Neural cell (in vitro differentiated cells): ENCODE measurements around the gene TSPAN18. TPM values are rescaled to one million over a fixed set of nuclear protein-coding genes. Genes with fewer than 3 reads are reported as not detected.

Experiments used
- H2AFZ ChIP-seq: fragments of 200-600, 300-800 bp; sonication (generic), shearing (Covaris generic); 2 replicates; pipeline ENCODE4 v1.6.0; 2014; ENCODE audit warnings: low read depth, mild to moderate bottlenecking, antibody characterized with exemption, low read length, moderate library complexity
- H3F3A ChIP-seq: fragments of 200-600 bp; shearing (Covaris generic); 2 replicates; pipeline ENCODE4 v1.6.1; 2016; ENCODE audit warnings: mild to moderate bottlenecking, moderate library complexity, mixed read lengths, antibody characterized with exemption, low read length; ENCODE audit not compliant: insufficient read depth, poor library complexity, severe bottlenecking
- H3K27ac ChIP-seq: fragments of 200-600, 300-800 bp; sonication (generic), shearing (Covaris generic); 2 replicates; pipeline ENCODE4 v1.5.1; 2014; ENCODE audit warnings: mild to moderate bottlenecking, low read length, moderate library complexity
- H3K27me3 ChIP-seq: fragments of 300-800, 200-600 bp; sonication (generic), shearing (Covaris generic); 2 replicates; pipeline ENCODE4 v1.6.0; 2014; ENCODE audit warnings: mild to moderate bottlenecking, low read depth, low read length, moderate library complexity; ENCODE audit not compliant: insufficient read depth
- H3K36me3 ChIP-seq: fragments of 300-800, 200-600 bp; sonication (generic), shearing (Covaris generic); 2 replicates; pipeline ENCODE4 v1.5.1; 2014; ENCODE audit warnings: mild to moderate bottlenecking, antibody characterized with exemption, low read length, moderate library complexity; ENCODE audit not compliant: insufficient read depth
- H3K4me2 ChIP-seq: fragments of 300-800, 200-600 bp; sonication (generic), shearing (Covaris generic); 2 replicates; pipeline ENCODE4 v1.6.0; 2014; ENCODE audit warnings: mild to moderate bottlenecking, low read length
- H3K4me3 ChIP-seq: fragments of 300-800, 200-600 bp; sonication (generic), shearing (Covaris generic); 2 replicates; pipeline ENCODE4 v1.5.1; 2014; ENCODE audit warnings: mild to moderate bottlenecking, low read length, moderate library complexity
- H3K79me2 ChIP-seq: fragments of 200-600 bp; shearing (Covaris generic); replicated peaks from 2 replicates; pipeline ENCODE4 v1.6.0; 2014; ENCODE audit warnings: mild to moderate bottlenecking, low read length, moderate library complexity; ENCODE audit not compliant: insufficient read depth
- H3K9ac ChIP-seq: fragments of 300-800, 200-600 bp; sonication (generic), shearing (Covaris generic); 2 replicates; pipeline ENCODE4 v1.6.1; 2016; ENCODE audit warnings: mild to moderate bottlenecking, low read length, mixed read lengths
- H3K9me2 ChIP-seq: fragments of 200-600 bp; shearing (Covaris generic); 2 replicates; pipeline ENCODE4 v1.6.1; 2016; ENCODE audit warnings: mild to moderate bottlenecking, low read length, mixed read lengths; ENCODE audit not compliant: insufficient read depth
- H3K9me3 ChIP-seq: fragments of 200-600, 300-800 bp; sonication (generic), shearing (Covaris generic); 2 replicates; pipeline ENCODE4 v1.6.1; 2016; ENCODE audit warnings: mild to moderate bottlenecking, mixed run types, low read length, moderate library complexity, mixed read lengths
- H4K20me1 ChIP-seq: fragments of 200-600 bp; shearing (Covaris generic); 2 replicates; pipeline ENCODE4 v1.6.1; 2016; ENCODE audit warnings: mild to moderate bottlenecking, mixed run types; ENCODE audit not compliant: insufficient read depth
- CTCF ChIP-seq: fragments of 450-650 bp; IDR thresholded peaks from 2 replicates; pipeline ENCODE4 v1.5.1; 2014; ENCODE audit warnings: antibody characterized with exemption, mild to moderate bottlenecking, moderate library complexity; ENCODE audit not compliant: poor library complexity, severe bottlenecking
- EP300 ChIP-seq: fragments of 450-650 bp; conservative IDR thresholded peaks from 2 replicates; pipeline ENCODE4 v1.6.1; 2014; ENCODE audit warnings: antibody characterized with exemption, mild to moderate bottlenecking, moderate library complexity; ENCODE audit not compliant: poor library complexity, severe bottlenecking
- EZH2 ChIP-seq: fragments of 200-600, 300-800 bp; shearing (Covaris generic), sonication (generic); IDR thresholded peaks from 2 replicates; pipeline ENCODE4 v1.6.1; 2014; ENCODE audit warnings: antibody characterized with exemption, low read length, borderline replicate concordance, mild to moderate bottlenecking; ENCODE audit not compliant: insufficient read depth, poor library complexity, severe bottlenecking
- MXI1 ChIP-seq: fragments of 450-650 bp; conservative IDR thresholded peaks from 2 replicates; pipeline ENCODE4 v1.6.1; 2014; ENCODE audit warnings: antibody characterized with exemption, mild to moderate bottlenecking; ENCODE audit not compliant: poor library complexity, severe bottlenecking
- POLR2AphosphoS5 ChIP-seq: IDR thresholded peaks from 2 replicates; pipeline ENCODE4 v1.6.1; 2012
- REST ChIP-seq: IDR thresholded peaks from 2 replicates; pipeline ENCODE4 v1.6.1; 2012; ENCODE audit warnings: borderline replicate concordance
- SMC3 ChIP-seq: fragments of 450-650 bp; conservative IDR thresholded peaks from 2 replicates; pipeline ENCODE4 v1.6.1; 2014; ENCODE audit warnings: antibody characterized with exemption, mild to moderate bottlenecking, moderate library complexity; ENCODE audit not compliant: poor library complexity
- TAF1 ChIP-seq: IDR thresholded peaks from 2 replicates; pipeline ENCODE4 v1.6.1; 2012; ENCODE audit warnings: low read depth
- polyA plus RNA-seq: library from polyadenylated mRNA; depleted of rRNA; stranded (reverse); fragments of >200 nt; gene quantifications from 2 replicates; pipeline ENCODE4 v1.2.3, GENCODE V29; 2014

TSPAN18 gene
- polyA plus RNA-seq, 1 donor from 2014 or later = 8.4 TPM

DNA sequence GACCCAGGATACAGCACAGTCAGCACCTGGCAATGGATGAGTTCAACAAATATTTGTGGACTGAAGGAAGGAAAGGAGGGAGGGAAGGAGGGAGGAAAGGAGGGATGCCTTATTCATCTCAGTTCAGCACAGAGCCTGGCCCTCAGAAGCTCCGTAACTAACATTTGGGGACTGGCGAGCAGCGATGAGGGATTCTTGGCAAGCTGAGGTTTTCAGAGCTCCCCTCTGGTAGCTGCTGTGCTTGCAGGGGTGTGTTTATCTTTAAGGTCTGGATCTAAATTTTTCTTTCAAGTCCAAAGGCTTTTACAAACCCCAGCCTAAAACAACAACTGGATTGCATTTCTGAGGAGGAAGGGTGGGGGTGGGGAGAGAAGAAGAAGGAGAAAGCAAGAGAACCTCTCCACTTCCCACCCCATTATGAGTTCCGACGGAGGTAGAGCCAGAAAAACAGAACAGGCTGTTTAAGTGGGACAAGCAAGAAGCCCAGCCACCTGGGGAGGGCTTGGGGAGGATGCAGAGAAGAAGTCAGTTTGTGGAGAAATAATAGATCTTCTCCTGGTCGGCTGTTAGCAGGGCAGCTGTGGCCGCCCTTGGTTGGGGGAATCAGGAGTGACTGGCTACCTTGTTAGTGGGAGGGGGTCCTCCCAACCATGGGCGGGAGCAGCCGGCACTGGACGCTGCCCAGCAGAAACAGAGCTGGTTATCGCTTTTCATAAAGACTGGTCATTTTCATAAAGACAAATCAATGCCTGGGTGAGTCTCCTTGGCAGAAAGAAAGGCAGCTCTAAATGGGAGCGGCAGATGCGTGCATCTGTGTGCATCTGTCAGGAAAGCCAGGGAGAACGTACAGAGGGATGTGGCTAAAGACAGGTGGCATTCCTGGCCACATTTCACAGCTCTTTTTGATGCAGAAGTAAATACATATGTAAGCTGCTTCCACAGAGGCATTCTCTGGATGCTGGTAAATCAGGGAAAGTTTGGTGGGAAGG is 78.0 kb downstream of the TSPAN18 start:
- Histone ChIP-seq H3K4me2 (no peak overlapping the region), H3K27me3 (no peaks in the 10 kb centered on the region), H3K9me3 (no peaks in the 10 kb centered on the region), H4K20me1 (no peaks in the 10 kb centered on the region), H3K9ac (peak overlapping the region; percentile 31), H3K27ac (peak overlapping the region; percentile 35), H3F3A (no peaks in the 10 kb centered on the region), H3K36me3 (no peaks in the 10 kb centered on the region), H3K9me2 (no peaks in the 10 kb centered on the region), H2AFZ (no peak overlapping the region), H3K4me3 (no peak overlapping the region), H3K79me2 (peaks cover 5% of the 10 kb centered on the region)
- TF ChIP-seq CTCF = no peak
- TF ChIP-seq POLR2AphosphoS5 = no peak
- TF ChIP-seq SMC3 = no peak
- TF ChIP-seq EP300 = no peak
- no peak for TF ChIP-seq EZH2

DNA sequence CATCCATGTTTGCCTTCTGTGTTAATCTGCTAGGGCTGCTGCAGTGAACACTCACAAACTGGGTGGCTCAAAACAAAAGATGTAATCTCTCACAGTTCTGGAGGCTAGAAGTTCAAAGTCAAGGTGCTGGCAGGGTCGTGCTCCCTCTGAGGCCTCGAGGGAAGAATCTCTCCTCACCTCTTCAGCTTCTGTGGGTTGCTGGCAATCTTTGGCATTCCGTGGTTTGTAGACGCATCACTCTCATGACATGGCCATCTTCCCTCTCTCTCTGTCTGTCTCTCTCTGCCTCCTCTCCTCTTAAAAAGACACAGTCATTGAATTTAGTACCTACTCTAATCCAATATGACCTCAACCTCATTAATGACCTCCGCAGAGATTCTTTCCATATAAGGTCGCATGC is 78.8 kb downstream of the TSPAN18 start:
- Histone ChIP-seq H3K9ac (peak overlapping the region; percentile 13), H3F3A (no peaks in the 10 kb centered on the region), H3K27ac (peak overlapping the region; percentile 19), H3K4me2 (no peak overlapping the region), H2AFZ (no peak overlapping the region), H3K36me3 (no peaks in the 10 kb centered on the region), H3K4me3 (no peak overlapping the region), H3K27me3 (no peaks in the 10 kb centered on the region), H3K79me2 (peaks cover 5% of the 10 kb centered on the region), H4K20me1 (no peaks in the 10 kb centered on the region), H3K9me2 (no peaks in the 10 kb centered on the region), H3K9me3 (no peaks in the 10 kb centered on the region)
- TF ChIP-seq REST = no peak
- no peak for TF ChIP-seq TAF1
- no peak for TF ChIP-seq MXI1
- no peak for TF ChIP-seq SMC3
